H9 (cell line): Measurements from ENCODE around the gene SPIRE2. TPM values are rescaled to one million over a fixed set of nuclear protein-coding genes. Genes with fewer than 3 reads are reported as not detected.

Source experiments
- DNase-seq: peaks from one replicate; pipeline ENCODE4 v3.0.0-alpha.2; 2017
- H2AFZ ChIP-seq: one replicate; pipeline ENCODE4 v1.6.1; 2013; ENCODE audit warnings: mild to moderate bottlenecking, low read length, control low read depth, moderate library complexity
- H2AK5ac ChIP-seq: 2 replicates; pipeline ENCODE4 v1.6.1; 2013; ENCODE audit warnings: low read length, control low read depth, mixed read lengths; ENCODE audit not compliant: insufficient read length
- H2BK120ac ChIP-seq: one replicate; pipeline ENCODE4 v1.6.1; 2013; ENCODE audit warnings: low read depth, mild to moderate bottlenecking, low read length, control low read depth, inconsistent platforms; ENCODE audit not compliant: poor library complexity, severe bottlenecking
- H2BK12ac ChIP-seq: 2 replicates; pipeline ENCODE4 v1.6.1; 2013; ENCODE audit warnings: low read length, control low read depth, mixed read lengths, low read depth; ENCODE audit not compliant: insufficient read length
- H2BK15ac ChIP-seq: 2 replicates; pipeline ENCODE4 v1.6.1; 2013; ENCODE audit warnings: low read depth, low read length, control low read depth
- H2BK20ac ChIP-seq: one replicate; pipeline ENCODE4 v1.6.1; 2013; ENCODE audit warnings: low read depth, mild to moderate bottlenecking, low read length, control low read depth, inconsistent platforms; ENCODE audit not compliant: poor library complexity, severe bottlenecking
- H2BK5ac ChIP-seq: 2 replicates; pipeline ENCODE4 v1.6.1; 2013; ENCODE audit warnings: low read length, control low read depth, mixed read lengths; ENCODE audit not compliant: insufficient read length
- H3K14ac ChIP-seq: 2 replicates; pipeline ENCODE4 v1.6.1; 2013; ENCODE audit warnings: low read length, control low read depth; ENCODE audit not compliant: insufficient read depth
- H3K18ac ChIP-seq: 2 replicates; pipeline ENCODE4 v1.6.1; 2013; ENCODE audit warnings: low read depth, mild to moderate bottlenecking, mixed read lengths, low read length, control low read depth; ENCODE audit not compliant: insufficient read length
- H3K23ac ChIP-seq: 2 replicates; pipeline ENCODE4 v1.6.1; 2013; ENCODE audit warnings: low read length, control low read depth, mixed read lengths, low read depth; ENCODE audit not compliant: insufficient read length
- H3K23me2 ChIP-seq: 2 replicates; pipeline ENCODE4 v1.6.1; 2013; ENCODE audit warnings: low read depth, mild to moderate bottlenecking, mixed read lengths, low read length, control low read depth; ENCODE audit not compliant: insufficient read length, poor library complexity, severe bottlenecking
- H3K27ac ChIP-seq: 2 replicates; pipeline ENCODE4 v1.5.1; 2013; ENCODE audit warnings: low read length, control low read depth, mixed read lengths, low read depth; ENCODE audit not compliant: insufficient read length
- H3K27me3 ChIP-seq: 2 replicates; pipeline ENCODE4 v1.6.1; 2013; ENCODE audit warnings: low read length, control low read depth, inconsistent platforms; ENCODE audit not compliant: insufficient read depth
- H3K4ac ChIP-seq: 2 replicates; pipeline ENCODE4 v1.6.1; 2013; ENCODE audit warnings: low read depth, mild to moderate bottlenecking, control low read depth, inconsistent platforms, low read length, moderate library complexity
- H3K4me1 ChIP-seq: 2 replicates; pipeline ENCODE4 v1.6.1; 2013; ENCODE audit warnings: low read length, control low read depth, inconsistent platforms; ENCODE audit not compliant: insufficient read depth
- H3K4me2 ChIP-seq: 2 replicates; pipeline ENCODE4 v1.6.1; 2013; ENCODE audit warnings: low read length, control low read depth, mixed read lengths; ENCODE audit not compliant: insufficient read length, insufficient read depth
- H3K56ac ChIP-seq: 2 replicates; pipeline ENCODE4 v1.6.1; 2013; ENCODE audit warnings: low read depth, mild to moderate bottlenecking, mixed read lengths, low read length, control low read depth; ENCODE audit not compliant: insufficient read length
- H3K79me1 ChIP-seq: 2 replicates; pipeline ENCODE4 v1.6.1; 2013; ENCODE audit warnings: low read depth, mild to moderate bottlenecking, moderate library complexity, low read length, control low read depth, inconsistent platforms; ENCODE audit not compliant: insufficient read depth, poor library complexity, severe bottlenecking
- H3K79me2 ChIP-seq: 2 replicates; pipeline ENCODE4 v1.6.1; 2013; ENCODE audit warnings: low read length, control low read depth, inconsistent platforms; ENCODE audit not compliant: insufficient read depth
- H3K9ac ChIP-seq: 2 replicates; pipeline ENCODE4 v1.6.1; 2013; ENCODE audit warnings: low read length, control low read depth, mixed read lengths; ENCODE audit not compliant: insufficient read length; ENCODE audit errors: extremely low read depth
- H3K9me3 ChIP-seq: one replicate; pipeline ENCODE4 v1.6.1; 2013; ENCODE audit warnings: low read depth, low read length, inconsistent platforms; ENCODE audit not compliant: control insufficient read depth
- H3T11ph ChIP-seq: one replicate; pipeline ENCODE4 v1.6.1; 2013; ENCODE audit warnings: mild to moderate bottlenecking, low read length, control low read depth, inconsistent platforms
- H4K20me1 ChIP-seq: one replicate; pipeline ENCODE4 v1.6.1; 2013; ENCODE audit not compliant: control insufficient read depth, insufficient read length, insufficient read depth
- H4K5ac ChIP-seq: 2 replicates; pipeline ENCODE4 v1.6.1; 2013; ENCODE audit warnings: low read depth, mild to moderate bottlenecking, mixed read lengths, low read length, control low read depth; ENCODE audit not compliant: insufficient read length
- H4K8ac ChIP-seq: replicated peaks from 2 replicates; pipeline ENCODE4 v1.6.1; 2013; ENCODE audit warnings: low read length, control low read depth, mixed read lengths, low read depth; ENCODE audit not compliant: insufficient read length
- H4K91ac ChIP-seq: 2 replicates; pipeline ENCODE4 v1.6.1; 2013; ENCODE audit warnings: low read depth, mild to moderate bottlenecking, moderate library complexity, mixed read lengths, low read length, control low read depth; ENCODE audit not compliant: insufficient read length
- H3K27ac Mint-ChIP-seq, 3 experiments: 2 replicates in 2 of 3; 3 replicates in 1 of 3; pipeline ENCODE4 v1.8.0; 2020 to 2021; ENCODE audit warnings: mixed read lengths in 3 of 3, mild to moderate bottlenecking in 1 of 3, moderate library complexity in 1 of 3
- H3K27me3 Mint-ChIP-seq: 2 replicates; pipeline ENCODE4 v1.8.0; 2021; ENCODE audit warnings: low read depth, mild to moderate bottlenecking, moderate library complexity, mixed read lengths
- H3K36me3 Mint-ChIP-seq, 3 experiments: 2 replicates in 2 of 3; 3 replicates in 1 of 3; pipeline ENCODE4 v1.8.0; 2020 to 2021; ENCODE audit warnings: low read depth in 3 of 3, mixed read lengths in 3 of 3; ENCODE audit not compliant: insufficient read depth in 1 of 3
- H3K4me1 Mint-ChIP-seq, 2 experiments: 2 replicates each; pipeline ENCODE4 v1.8.0; 2020; ENCODE audit warnings: mixed read lengths in 2 of 2
- H3K4me3 Mint-ChIP-seq, 2 experiments: 2 replicates in 1 of 2; 3 replicates in 1 of 2; pipeline ENCODE4 v1.8.0; 2020 to 2021; ENCODE audit warnings: mild to moderate bottlenecking in 2 of 2, mixed read lengths in 2 of 2, moderate library complexity in 1 of 2
- H3K9me3 Mint-ChIP-seq, 2 experiments: 2 replicates in 1 of 2; 3 replicates in 1 of 2; pipeline ENCODE4 v1.8.0; 2020; ENCODE audit warnings: mild to moderate bottlenecking in 2 of 2, mixed read lengths in 2 of 2, moderate library complexity in 1 of 2
- WGBS: extraction: QIAGEN DNeasy Blood & Tissue Kit; methylation state at CpG from one replicate; pipeline ENCODE4 v1.1.7; 2013; ENCODE audit warnings: missing lambda C conversion rate, low lambda C conversion rate, mixed read lengths; ENCODE audit not compliant: insufficient read length; ENCODE audit errors: extremely low coverage; 5-methylcytosine and 5-hydroxymethylcytosine counted together
- total RNA-seq: library from RNA; stranded (reverse); gene quantifications from 2 replicates; pipeline ENCODE4 v1.2.1, GENCODE V29; 2021
- TF ChIP-seq, protein P1 (sequence below): fragments of 200-600 bp; sonication (generic); conservative IDR thresholded peaks from 3 replicates; pipeline ENCODE4 v1.8.0; 2021; ENCODE audit warnings: antibody characterized with exemption, mild to moderate bottlenecking

Gene SPIRE2
- total RNA-seq, 1 experiment from 2014 or later: 6.9 TPM

DNA sequence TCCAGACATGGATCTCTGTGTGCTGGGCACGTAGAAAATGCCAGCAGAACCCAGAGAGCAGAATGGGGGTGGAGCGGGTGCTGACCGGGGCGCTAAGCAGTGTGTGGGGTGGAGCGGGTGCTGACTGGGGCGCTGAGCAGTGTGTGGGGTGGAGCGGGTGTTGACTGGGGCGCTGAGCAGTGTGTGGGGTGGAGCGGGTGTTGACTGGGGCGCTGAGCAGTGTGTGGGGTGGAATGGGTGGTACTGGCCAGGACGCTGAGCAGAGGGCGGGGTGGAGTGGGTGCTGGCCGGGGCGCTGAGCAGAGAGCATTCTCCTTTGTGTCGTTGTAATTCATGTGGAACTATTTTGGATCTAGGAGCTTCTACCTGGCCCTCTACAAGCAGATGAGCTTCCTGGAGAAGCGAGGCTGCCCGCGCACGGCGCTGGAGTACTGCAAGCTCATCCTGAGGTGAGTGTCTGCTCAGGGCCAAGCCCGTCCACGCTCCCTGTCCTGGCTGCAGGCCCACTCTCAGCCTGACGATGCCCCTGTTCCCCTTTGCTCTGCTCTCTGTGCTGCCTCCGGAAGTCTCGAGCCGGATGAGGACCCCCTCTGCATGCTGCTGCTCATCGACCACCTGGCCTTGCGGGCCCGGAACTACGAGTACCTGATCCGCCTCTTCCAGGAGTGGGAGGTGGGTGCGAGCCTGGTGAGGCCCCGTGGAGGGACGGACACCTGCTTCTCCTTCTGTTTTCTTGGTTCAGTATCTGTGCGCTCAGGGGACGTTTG, 70.1 kb downstream of the SPIRE2 start:
- H2BK12ac ChIP-seq: no peak overlapping the region
- H3K79me1 ChIP-seq: no peaks in the 10 kb centered on the region
- no peak for DNase-seq
- H4K8ac ChIP-seq: no peak overlapping the region
- no peak overlapping the region for H3K18ac ChIP-seq
- H2BK20ac ChIP-seq: no peak overlapping the region
- Mint-ChIP-seq H3K27me3 (no peaks in the 10 kb centered on the region), H3K36me3 (peaks cover 25 to 61% (median 55%) of the 10 kb centered on the region in 3 experiments), H3K9me3 (no peaks in the 10 kb centered on the region), H3K4me1 (no peaks in the 10 kb centered on the region), H3K27ac (peak overlapping the region; percentile 20 to 52 (median 49); a peak in 4 of 7 replicates), H3K4me3 (no peak overlapping the region)
- no peak overlapping the region for H3K4ac ChIP-seq
- no peak overlapping the region for H3K23ac ChIP-seq
- H3K4me1 ChIP-seq: no peaks in the 10 kb centered on the region
- H2BK5ac ChIP-seq: no peak overlapping the region
- H3K27me3 ChIP-seq: no peaks in the 10 kb centered on the region
- no peak overlapping the region for H4K91ac ChIP-seq
- no peak overlapping the region for H2AK5ac ChIP-seq
- no peak overlapping the region for H3K27ac ChIP-seq
- no peak overlapping the region for H2BK120ac ChIP-seq
- no peak overlapping the region for H3K56ac ChIP-seq
- H4K5ac ChIP-seq: no peak overlapping the region
- H2AFZ ChIP-seq: no peak overlapping the region
- H3K23me2 ChIP-seq: no peaks in the 10 kb centered on the region
- H3K14ac ChIP-seq: no peak overlapping the region
- no peaks in the 10 kb centered on the region for H3K79me2 ChIP-seq
- H3K9me3 ChIP-seq: no peaks in the 10 kb centered on the region
- TF ChIP-seq, protein P1, sequence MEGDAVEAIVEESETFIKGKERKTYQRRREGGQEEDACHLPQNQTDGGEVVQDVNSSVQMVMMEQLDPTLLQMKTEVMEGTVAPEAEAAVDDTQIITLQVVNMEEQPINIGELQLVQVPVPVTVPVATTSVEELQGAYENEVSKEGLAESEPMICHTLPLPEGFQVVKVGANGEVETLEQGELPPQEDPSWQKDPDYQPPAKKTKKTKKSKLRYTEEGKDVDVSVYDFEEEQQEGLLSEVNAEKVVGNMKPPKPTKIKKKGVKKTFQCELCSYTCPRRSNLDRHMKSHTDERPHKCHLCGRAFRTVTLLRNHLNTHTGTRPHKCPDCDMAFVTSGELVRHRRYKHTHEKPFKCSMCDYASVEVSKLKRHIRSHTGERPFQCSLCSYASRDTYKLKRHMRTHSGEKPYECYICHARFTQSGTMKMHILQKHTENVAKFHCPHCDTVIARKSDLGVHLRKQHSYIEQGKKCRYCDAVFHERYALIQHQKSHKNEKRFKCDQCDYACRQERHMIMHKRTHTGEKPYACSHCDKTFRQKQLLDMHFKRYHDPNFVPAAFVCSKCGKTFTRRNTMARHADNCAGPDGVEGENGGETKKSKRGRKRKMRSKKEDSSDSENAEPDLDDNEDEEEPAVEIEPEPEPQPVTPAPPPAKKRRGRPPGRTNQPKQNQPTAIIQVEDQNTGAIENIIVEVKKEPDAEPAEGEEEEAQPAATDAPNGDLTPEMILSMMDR: no peak
- H2BK15ac ChIP-seq: no peak overlapping the region
- H4K20me1 ChIP-seq: no peaks in the 10 kb centered on the region
- WGBS: no CpG with 5 or more reads among the region's 36 CpGs
- H3K4me2 ChIP-seq: no peak overlapping the region
- H3T11ph ChIP-seq: no peak overlapping the region
- H3K9ac ChIP-seq: no peak overlapping the region
